ENCODE results near the gene NTNG1.

The NTNG1 gene

DNA sequence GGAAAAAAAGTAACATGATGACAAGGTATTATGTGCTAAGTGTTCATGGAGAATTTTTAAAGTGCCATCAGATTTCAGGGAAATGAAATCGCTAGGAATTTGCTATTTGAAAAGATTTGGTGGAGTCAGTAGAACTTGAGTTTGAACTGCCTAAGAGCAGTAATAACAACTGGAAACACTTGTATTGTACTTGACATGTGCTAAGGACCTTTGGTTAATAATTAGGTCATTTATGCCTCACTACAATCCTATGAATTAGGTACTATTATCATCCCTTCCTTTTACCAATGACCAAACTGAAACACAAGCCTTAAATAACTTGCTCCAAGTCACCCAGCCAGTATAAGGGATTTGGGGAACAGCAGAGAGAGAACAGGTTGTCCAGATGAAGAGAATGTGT is 133.4 kb downstream of the NTNG1 start:
- Mint-ChIP-seq H3K36me3 (no peaks in the 10 kb centered on the region), H3K4me1 (peaks cover 0 to 4% of the 10 kb centered on the region in 2 donors), H3K9me3 (no peaks in the 10 kb centered on the region), H3K27ac (no peak overlapping the region), H3K4me3 (no peak overlapping the region), H3K27me3 (no peaks in the 10 kb centered on the region)
- ATAC-seq (replicated peaks) = no peak
- no peak for DNase-seq

DNA sequence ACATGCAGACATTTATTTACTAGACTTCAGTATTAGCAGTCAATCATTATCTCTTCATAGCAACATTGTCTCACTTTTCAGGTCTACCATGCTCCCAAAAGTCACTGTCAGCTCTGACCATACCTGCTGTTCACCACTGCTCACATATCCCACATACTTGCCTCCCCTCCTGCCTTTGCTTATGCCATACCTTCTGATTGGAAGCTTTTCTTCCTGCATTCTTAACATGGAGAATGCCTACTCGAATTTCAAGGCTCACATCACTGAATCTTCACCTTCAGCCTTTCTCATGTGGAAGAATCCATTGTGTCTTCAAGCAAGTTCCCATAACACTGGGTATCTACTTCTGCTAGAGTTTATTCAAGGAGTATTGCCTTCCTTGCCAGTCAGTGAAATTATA is 135.4 kb downstream of the NTNG1 start:
- Mint-ChIP-seq H3K27me3 (no peaks in the 10 kb centered on the region), H3K9me3 (peaks cover 0 to 2% of the 10 kb centered on the region in 2 donors), H3K27ac (no peak overlapping the region)

DNA sequence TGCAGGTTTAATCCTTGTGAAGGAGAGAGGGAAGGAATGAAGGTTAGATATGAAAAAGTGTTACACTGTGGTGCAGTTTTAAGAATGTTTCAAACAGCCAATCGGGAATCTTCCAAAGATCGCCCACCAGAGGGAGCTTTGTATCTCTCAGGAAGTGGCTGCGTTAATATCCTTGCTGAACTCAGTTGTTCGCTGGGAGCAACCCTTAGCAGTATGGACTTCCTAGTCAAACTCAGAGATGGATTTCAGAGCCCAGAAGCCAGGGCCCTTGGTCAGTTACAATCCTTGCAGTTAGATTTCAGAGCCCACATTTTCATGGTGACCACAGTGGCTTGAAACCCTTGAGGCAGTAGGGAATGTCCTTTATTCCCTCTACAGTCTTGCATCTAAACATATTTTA is 136.2 kb downstream of the NTNG1 start:
- H3K36me3 Mint-ChIP-seq = no peaks in the 10 kb centered on the region
- no peak overlapping the region for H3K27ac Mint-ChIP-seq
- no peak for ATAC-seq (replicated peaks)
- H3K27me3 Mint-ChIP-seq = no peaks in the 10 kb centered on the region
- peaks cover 0 to 4% of the 10 kb centered on the region in 2 donors for H3K4me1 Mint-ChIP-seq
- H3K4me3 Mint-ChIP-seq = no peak overlapping the region
- DNase-seq = no peak
- H3K9me3 Mint-ChIP-seq = peaks cover 0 to 2% of the 10 kb centered on the region in 2 donors

More for the DNA sequence above, 135.4 kb downstream of the NTNG1 start:
- H3K4me1 Mint-ChIP-seq = peaks cover 0 to 4% of the 10 kb centered on the region in 2 donors
- no peak for ATAC-seq (replicated peaks)
- no peak for DNase-seq
- H3K36me3 Mint-ChIP-seq = no peaks in the 10 kb centered on the region
- no peak overlapping the region for H3K4me3 Mint-ChIP-seq

DNA sequence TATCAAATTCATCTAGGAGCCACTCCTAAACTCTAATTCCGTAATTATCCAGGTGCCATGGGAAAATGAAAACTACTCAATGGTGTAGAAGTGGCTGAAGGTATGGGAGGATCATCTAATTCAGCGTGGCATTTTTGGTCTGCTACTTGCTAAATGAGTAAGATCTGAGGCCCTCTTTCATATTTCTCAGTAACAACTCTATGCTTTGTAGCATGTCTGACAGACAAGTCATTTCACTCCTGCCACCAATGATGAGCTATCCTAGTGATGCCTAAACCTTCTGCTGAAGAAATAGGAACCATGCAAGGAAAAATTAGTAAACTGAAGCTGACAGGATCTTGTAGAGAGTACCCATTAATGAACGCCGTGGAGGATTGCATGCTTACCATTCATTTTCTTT is 145.3 kb downstream of the NTNG1 start:
- no peak overlapping the region for H3K4me3 Mint-ChIP-seq
- no peaks in the 10 kb centered on the region for H3K4me1 Mint-ChIP-seq
- DNase-seq (no peak), ATAC-seq (replicated peaks) (peak in 1 of 2 donors; percentile 33)
- H3K36me3 Mint-ChIP-seq = no peaks in the 10 kb centered on the region
- H3K27me3 Mint-ChIP-seq = peaks cover 0 to 6% of the 10 kb centered on the region in 2 donors
- H3K9me3 Mint-ChIP-seq = no peaks in the 10 kb centered on the region
- no peak overlapping the region for H3K27ac Mint-ChIP-seq

DNA sequence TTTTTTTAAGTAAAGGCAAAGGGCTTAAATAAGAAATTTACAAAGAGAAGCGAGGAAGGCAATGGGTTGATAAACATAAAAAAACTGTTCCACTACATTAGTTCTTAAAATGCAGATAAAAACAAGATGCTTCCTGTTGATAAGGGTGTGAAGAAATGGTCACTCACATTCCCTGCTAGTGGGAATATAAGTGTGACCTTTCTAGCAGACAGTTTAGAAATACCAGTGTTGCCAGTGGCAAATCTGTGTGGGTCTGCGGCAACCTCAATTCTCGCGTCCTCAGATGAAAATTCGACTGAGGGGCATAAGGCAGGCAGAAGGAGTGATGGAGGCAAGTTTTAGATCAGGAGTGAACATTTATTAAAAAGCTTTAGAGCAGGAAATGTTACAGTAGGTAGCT is 151.1 kb downstream of the NTNG1 start:
- Mint-ChIP-seq H3K36me3 (no peaks in the 10 kb centered on the region), H3K4me3 (no peak overlapping the region), H3K9me3 (peaks cover 0 to 2% of the 10 kb centered on the region in 2 donors), H3K27me3 (peaks cover 0 to 16% of the 10 kb centered on the region in 2 donors), H3K27ac (no peak overlapping the region), H3K4me1 (no peaks in the 10 kb centered on the region)
- ATAC-seq (replicated peaks) = no peak
- no peak for DNase-seq

DNA sequence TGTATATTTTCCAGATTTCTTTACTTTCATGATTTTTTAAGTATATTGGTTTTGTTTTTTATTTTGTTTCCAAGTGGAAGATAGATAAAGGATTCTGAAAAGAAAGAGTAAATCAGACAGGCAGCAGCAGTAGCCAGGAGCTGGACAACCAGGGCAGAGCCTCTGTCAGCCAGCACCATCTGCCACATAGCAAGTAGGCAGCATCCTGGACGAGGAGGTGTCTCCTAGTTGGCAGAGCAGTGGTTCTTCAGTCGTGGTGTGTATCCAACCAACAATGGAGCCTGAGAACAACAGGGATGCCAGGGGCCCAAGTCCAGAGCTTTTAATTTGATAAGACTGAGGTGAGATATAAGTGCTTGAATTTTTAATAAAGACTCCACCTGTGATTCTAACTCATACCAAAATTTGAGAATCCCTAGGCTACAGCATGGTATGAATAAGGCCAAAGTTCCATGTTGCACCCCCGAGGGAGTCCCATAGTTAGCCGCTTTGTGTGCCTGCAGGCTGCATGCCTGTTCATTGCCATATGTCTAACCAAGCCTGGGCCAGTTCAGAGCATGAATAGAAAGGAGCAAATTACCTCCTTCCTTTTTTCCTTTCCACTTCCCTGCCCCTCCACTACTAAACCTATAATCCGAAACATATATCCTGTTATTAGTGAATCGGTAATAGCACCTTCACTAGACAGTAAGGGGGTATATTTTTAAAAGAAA is 153.2 kb downstream of the NTNG1 start:
- no peak for ATAC-seq (replicated peaks)
- Mint-ChIP-seq H3K27ac (no peak overlapping the region), H3K4me1 (no peaks in the 10 kb centered on the region), H3K27me3 (peaks cover 0 to 13% of the 10 kb centered on the region in 2 donors), H3K36me3 (no peaks in the 10 kb centered on the region), H3K4me3 (no peak overlapping the region), H3K9me3 (peaks cover 0 to 2% of the 10 kb centered on the region in 2 donors)
- DNase-seq = no peak

DNA sequence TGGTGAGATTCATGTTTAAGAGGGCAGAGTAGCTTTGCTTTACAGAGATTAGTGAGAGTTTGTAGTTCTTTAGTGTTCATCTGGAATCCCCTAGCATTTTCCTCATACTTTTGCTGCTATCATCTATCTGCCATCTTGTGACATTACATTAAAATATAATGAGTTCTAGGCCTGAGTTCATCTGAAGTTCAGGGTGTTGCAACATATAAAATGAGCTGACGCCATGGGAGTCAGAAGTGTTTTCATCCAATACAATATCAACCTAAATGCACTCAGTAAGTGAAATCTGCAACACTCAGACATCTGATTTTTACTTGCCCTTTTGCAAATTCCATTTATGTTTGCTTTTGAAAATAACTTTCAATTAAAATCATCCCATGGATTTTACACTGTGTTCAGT is 153.8 kb downstream of the NTNG1 start:
- H3K4me1 Mint-ChIP-seq = no peaks in the 10 kb centered on the region
- peaks cover 0 to 10% of the 10 kb centered on the region in 2 donors for H3K27me3 Mint-ChIP-seq
- no peak overlapping the region for H3K27ac Mint-ChIP-seq
- no peaks in the 10 kb centered on the region for H3K36me3 Mint-ChIP-seq
- H3K4me3 Mint-ChIP-seq = no peak overlapping the region
- ATAC-seq (replicated peaks) (no peak), DNase-seq (no peak)
- H3K9me3 Mint-ChIP-seq = peaks cover 0 to 2% of the 10 kb centered on the region in 2 donors

DNA sequence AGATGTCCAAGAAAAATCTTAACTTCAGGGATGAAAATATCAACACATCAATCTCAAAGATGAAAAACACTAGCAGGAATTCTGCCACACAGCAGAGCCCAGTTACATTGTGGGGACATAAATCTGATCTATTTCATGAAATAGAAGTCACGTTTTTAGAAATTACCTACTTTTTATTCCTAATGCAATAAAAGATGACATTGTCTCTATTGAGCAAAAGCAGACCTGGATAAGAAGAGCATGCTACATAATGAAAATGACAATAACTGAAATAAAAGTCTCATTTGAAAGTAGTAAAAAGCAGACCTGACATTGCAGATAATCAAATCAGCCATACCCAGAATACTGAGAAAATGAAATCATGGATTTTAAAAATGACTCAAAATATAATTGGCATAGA is 156.8 kb downstream of the NTNG1 start:
- Mint-ChIP-seq H3K4me1 (no peaks in the 10 kb centered on the region), H3K4me3 (no peak overlapping the region), H3K9me3 (no peaks in the 10 kb centered on the region), H3K36me3 (no peaks in the 10 kb centered on the region), H3K27me3 (peaks cover 8 to 9% of the 10 kb centered on the region in 2 donors), H3K27ac (no peak overlapping the region)
- no peak for ATAC-seq (replicated peaks)
- no peak for DNase-seq

DNA sequence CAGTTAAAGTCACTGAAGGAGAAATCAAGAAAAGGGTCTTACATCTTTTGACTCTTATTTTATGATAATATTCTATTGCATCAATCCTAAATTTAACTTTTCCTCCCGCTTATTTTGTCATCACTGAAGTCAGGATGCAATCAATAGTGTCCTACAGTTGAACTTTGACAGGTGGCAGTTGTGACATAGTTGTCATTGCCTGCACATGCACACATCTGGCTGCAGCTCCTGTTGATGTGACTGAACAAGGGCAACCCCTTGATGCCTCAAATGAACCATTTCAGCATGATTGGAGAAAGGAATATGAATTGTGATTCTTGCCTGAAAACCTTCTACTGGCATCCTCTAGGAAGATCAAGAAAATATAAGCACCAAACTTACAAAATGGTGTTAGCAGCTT is 157.7 kb downstream of the NTNG1 start:
- H3K27me3 Mint-ChIP-seq = peaks cover 6 to 8% of the 10 kb centered on the region in 2 donors
- H3K27ac Mint-ChIP-seq = no peak overlapping the region
- ATAC-seq (replicated peaks) (no peak), DNase-seq (no peak)
- H3K4me1 Mint-ChIP-seq = no peaks in the 10 kb centered on the region
- H3K4me3 Mint-ChIP-seq = no peak overlapping the region
- no peaks in the 10 kb centered on the region for H3K36me3 Mint-ChIP-seq
- no peaks in the 10 kb centered on the region for H3K9me3 Mint-ChIP-seq

DNA sequence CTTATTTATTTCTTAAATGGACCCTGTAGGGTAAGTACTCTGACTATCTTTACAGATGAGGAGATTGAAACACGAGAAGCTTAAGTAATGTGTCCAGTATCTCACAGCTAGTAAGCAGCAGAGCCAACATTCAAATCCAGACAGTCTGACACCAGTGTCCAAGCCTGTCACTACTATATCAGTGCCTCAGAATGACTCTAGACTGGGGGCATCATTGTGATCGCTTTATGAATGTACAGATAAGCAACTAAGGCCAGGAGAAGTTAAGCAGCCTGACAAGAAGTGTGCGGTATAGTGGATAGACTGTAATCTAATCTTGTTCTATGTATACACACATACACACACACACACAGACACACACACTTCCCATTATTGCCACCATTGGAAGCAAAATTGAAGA is 158.7 kb downstream of the NTNG1 start:
- Mint-ChIP-seq H3K27ac (no peak overlapping the region), H3K27me3 (peaks cover 6 to 8% of the 10 kb centered on the region in 2 donors), H3K4me3 (no peak overlapping the region), H3K36me3 (no peaks in the 10 kb centered on the region), H3K4me1 (no peaks in the 10 kb centered on the region), H3K9me3 (no peaks in the 10 kb centered on the region)
- no peak for ATAC-seq (replicated peaks)
- no peak for DNase-seq

DNA sequence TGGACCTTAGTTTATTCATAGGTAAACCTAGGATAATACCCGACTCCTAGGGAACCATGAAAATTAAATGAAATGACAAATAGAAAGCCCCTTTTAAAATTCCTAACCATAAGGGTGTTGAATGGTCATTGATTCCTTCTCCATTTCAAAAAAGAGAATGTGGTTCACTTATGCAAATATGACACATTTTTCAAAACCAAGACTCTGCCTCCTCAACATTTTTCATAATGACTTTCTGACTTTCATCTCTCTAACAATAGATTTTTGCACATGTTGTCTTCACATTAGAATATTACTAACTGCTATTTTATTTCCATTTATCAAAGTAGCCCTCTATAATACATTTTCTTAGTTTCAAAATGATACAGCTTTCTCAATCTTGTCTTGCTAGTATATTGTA is 169.1 kb downstream of the NTNG1 start:
- Mint-ChIP-seq H3K4me1 (no peaks in the 10 kb centered on the region), H3K27me3 (peaks cover 10% of the 10 kb centered on the region in 2 donors), H3K9me3 (peaks cover 1 to 4% of the 10 kb centered on the region in 2 donors), H3K27ac (no peak overlapping the region), H3K4me3 (no peak overlapping the region), H3K36me3 (no peaks in the 10 kb centered on the region)
- ATAC-seq (replicated peaks) = no peak
- no peak for DNase-seq

DNA sequence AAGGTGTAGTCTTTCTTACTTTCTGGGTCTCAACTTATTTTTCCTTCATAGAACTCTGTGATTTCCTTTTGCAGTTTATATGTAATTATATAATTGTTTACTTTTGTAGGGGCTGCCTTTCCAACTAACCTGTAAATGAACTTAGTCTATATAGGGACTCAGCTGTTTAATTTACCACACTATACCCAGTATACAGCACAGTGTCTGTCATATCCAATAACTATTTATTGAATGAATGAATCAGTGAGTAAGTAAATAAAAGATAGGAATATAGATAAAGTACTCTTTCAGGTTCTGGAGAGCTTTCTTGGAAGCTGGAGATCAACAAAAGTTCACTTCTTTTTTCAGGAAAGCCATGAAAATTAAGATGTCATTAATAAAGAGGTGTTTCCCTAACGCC is 174.8 kb downstream of the NTNG1 start:
- no peak for ATAC-seq (replicated peaks)
- DNase-seq = no peak
- peaks cover 5 to 9% of the 10 kb centered on the region in 2 donors for H3K27me3 Mint-ChIP-seq
- no peaks in the 10 kb centered on the region for H3K36me3 Mint-ChIP-seq
- no peaks in the 10 kb centered on the region for H3K9me3 Mint-ChIP-seq
- H3K4me3 Mint-ChIP-seq = no peak overlapping the region
- no peak overlapping the region for H3K27ac Mint-ChIP-seq
- no peaks in the 10 kb centered on the region for H3K4me1 Mint-ChIP-seq

DNA sequence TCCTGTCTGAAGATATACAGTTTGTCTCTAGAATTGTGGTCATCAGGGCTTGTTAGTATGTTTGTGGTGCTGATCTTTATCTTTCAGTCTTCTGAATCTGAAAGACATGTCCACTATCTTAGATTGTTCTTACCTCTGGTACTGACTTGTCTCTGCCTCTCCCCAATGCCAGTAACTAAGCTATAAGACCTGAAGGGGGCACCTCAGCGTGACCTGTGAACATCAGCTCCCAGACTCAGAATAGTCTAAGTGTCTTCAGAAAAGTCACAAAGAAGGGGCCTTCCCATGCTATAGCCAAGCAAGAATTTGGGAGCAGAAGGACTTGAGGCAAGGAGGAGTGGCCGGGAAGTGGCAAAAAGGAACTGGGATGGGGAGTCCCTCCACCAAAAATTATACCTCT is 178.1 kb downstream of the NTNG1 start:
- no peaks in the 10 kb centered on the region for H3K4me1 Mint-ChIP-seq
- H3K27ac Mint-ChIP-seq = no peak overlapping the region
- no peaks in the 10 kb centered on the region for H3K36me3 Mint-ChIP-seq
- DNase-seq = no peak
- no peaks in the 10 kb centered on the region for H3K9me3 Mint-ChIP-seq
- no peak overlapping the region for H3K4me3 Mint-ChIP-seq
- H3K27me3 Mint-ChIP-seq = peaks cover 9 to 18% of the 10 kb centered on the region in 2 donors
- peak in 1 of 2 donors; percentile 23 for ATAC-seq (replicated peaks)

DNA sequence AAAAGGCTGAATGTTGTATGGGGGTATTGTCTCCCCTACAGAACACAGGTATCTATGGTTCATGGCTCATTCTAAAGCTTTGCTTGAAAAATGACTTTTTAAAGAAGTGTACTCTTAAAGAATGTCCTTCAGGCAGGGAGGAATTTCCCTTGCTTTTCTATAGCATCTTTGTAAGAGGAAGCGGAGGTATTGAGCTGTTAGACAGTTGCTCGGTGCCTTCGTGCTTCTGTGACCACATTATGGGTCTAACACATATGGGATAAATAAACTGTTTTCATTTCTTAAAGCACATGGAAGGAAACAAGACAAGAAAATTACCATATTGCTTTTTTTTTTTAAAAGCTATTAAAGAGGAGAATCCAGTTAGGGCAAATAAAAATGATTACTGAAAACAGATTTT is 182.9 kb downstream of the NTNG1 start:
- ATAC-seq (replicated peaks) = no peak
- Mint-ChIP-seq H3K27me3 (peaks cover 7 to 27% of the 10 kb centered on the region in 2 donors), H3K4me1 (no peaks in the 10 kb centered on the region), H3K27ac (no peak overlapping the region), H3K4me3 (no peak overlapping the region), H3K9me3 (no peaks in the 10 kb centered on the region), H3K36me3 (no peaks in the 10 kb centered on the region)
- DNase-seq = no peak

DNA sequence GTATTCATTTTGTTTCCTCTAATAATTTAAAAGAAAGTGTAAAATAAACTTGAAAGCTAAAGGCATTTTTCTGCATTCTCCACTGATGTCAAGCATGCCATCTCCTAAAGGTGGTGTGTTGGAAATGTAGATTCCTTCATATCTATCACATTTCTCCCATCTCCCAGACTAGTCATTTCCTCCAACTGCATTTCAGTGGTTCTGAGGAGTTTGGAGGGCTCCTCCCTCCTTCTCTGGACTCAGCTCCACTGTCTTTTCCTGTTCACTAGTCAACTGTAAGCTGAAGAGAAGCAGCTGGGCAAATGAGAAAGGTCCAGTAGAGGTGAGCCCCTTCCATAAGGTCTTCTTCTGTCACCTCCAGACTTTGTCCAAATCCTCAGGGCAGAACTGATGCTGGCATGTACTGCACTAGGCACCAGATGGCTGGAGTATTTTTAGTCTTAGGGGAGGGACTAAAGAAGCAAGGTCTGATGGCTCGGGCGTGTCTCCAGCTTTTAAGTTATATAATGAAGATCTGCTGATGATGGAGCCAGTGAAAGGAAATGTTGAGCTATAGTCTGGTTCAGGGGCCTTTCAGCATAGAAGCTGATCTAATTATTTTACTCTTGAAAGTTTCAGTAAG is 186.1 kb downstream of the NTNG1 start:
- Mint-ChIP-seq H3K27me3 (peaks cover 7 to 24% of the 10 kb centered on the region in 2 donors), H3K4me3 (no peak overlapping the region), H3K4me1 (no peaks in the 10 kb centered on the region), H3K36me3 (no peaks in the 10 kb centered on the region), H3K27ac (no peak overlapping the region), H3K9me3 (no peaks in the 10 kb centered on the region)
- DNase-seq (no peak), ATAC-seq (replicated peaks) (no peak)
